WERI-Rb-1 (cell line): Measurements from ENCODE around the gene GNA15.

Source experiments
- DNase-seq: peaks from one replicate; pipeline ENCODE4 v3.0.0-alpha.2; 2020
- H3K27ac ChIP-seq: fragments of 250-450 bp; sonication (Bioruptor Pico); 2 replicates; pipeline ENCODE4 v1.5.1; 2020; ENCODE audit warnings: mild to moderate bottlenecking, moderate library complexity
- H3K27me3 ChIP-seq: fragments of 250-450 bp; sonication (Bioruptor Pico); 2 replicates; pipeline ENCODE4 v1.5.1; 2021; ENCODE audit warnings: mild to moderate bottlenecking, low read depth, moderate library complexity; ENCODE audit not compliant: insufficient read depth, severe bottlenecking
- H3K36me3 ChIP-seq: fragments of 250-450 bp; sonication (Bioruptor Pico); 2 replicates; pipeline ENCODE4 v1.5.1; 2020; ENCODE audit warnings: mild to moderate bottlenecking, moderate library complexity
- H3K4me3 ChIP-seq: 2 replicates; pipeline ENCODE4 v1.5.1; 2011; ENCODE audit warnings: low read depth, mild to moderate bottlenecking, control low read depth, low read length
- H3K9me3 ChIP-seq: fragments of 250-450 bp; sonication (Bioruptor Pico); 2 replicates; pipeline ENCODE4 v1.5.1; 2021; ENCODE audit warnings: mild to moderate bottlenecking, moderate library complexity; ENCODE audit not compliant: severe bottlenecking
- TF ChIP-seq, protein P1 (sequence below): IDR thresholded peaks from 2 replicates; pipeline ENCODE4 v1.5.1; 2011; ENCODE audit warnings: low read depth, mild to moderate bottlenecking, control low read depth, inconsistent platforms, low read length

GNA15 gene

DNA sequence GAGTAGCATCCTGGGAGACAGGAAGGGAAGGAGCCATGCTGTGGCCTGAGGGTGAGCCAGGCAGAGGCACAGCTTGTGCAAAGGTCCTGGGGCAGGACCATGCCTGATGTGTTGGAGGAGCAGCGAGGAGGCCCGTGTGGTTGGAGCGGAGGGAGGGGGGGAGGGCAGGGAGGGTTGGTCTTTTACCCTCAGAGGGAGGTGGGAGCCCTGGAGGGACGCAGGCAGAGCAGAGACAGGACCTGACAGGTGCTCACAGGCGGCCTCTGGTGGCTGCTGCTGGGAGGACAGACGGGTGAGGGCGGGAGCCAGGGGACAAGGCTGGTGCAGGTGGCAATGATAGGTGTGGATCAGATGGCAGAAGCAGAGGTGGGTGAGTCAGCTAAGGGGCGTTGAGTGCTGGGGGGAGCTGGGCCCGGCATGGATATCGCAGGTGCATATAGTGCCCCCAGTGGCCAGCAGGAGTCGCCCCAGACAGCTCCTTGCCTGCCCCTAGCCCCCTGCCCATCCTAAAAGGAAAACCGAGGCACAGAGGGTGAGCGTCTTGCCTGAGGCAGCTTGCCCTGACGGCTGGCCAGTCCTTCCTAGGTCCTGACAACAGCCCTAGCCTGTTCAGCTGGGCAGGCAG is 9.8 kb upstream of the GNA15 start:
- Histone ChIP-seq H3K27me3 (no peaks in the 10 kb centered on the region), H3K9me3 (no peaks in the 10 kb centered on the region), H3K27ac (no peak overlapping the region), H3K4me3 (no peak overlapping the region), H3K36me3 (peaks cover 9% of the 10 kb centered on the region)
- DNase-seq: peak; percentile 75
- TF ChIP-seq, protein P1, sequence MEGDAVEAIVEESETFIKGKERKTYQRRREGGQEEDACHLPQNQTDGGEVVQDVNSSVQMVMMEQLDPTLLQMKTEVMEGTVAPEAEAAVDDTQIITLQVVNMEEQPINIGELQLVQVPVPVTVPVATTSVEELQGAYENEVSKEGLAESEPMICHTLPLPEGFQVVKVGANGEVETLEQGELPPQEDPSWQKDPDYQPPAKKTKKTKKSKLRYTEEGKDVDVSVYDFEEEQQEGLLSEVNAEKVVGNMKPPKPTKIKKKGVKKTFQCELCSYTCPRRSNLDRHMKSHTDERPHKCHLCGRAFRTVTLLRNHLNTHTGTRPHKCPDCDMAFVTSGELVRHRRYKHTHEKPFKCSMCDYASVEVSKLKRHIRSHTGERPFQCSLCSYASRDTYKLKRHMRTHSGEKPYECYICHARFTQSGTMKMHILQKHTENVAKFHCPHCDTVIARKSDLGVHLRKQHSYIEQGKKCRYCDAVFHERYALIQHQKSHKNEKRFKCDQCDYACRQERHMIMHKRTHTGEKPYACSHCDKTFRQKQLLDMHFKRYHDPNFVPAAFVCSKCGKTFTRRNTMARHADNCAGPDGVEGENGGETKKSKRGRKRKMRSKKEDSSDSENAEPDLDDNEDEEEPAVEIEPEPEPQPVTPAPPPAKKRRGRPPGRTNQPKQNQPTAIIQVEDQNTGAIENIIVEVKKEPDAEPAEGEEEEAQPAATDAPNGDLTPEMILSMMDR: peak; percentile 96

GRCh38 chr19:3129112-3129511 is 6.7 kb upstream of the GNA15 start:
- no peak overlapping the region for H3K27ac ChIP-seq
- no peaks in the 10 kb centered on the region for H3K9me3 ChIP-seq
- TF ChIP-seq, protein P1: no peak
- H3K27me3 ChIP-seq: no peaks in the 10 kb centered on the region
- DNase-seq: no peak
- no peaks in the 10 kb centered on the region for H3K36me3 ChIP-seq
- no peak overlapping the region for H3K4me3 ChIP-seq

- TF ChIP-seq, protein P1: no peak
- Histone ChIP-seq H3K36me3 (no peaks in the 10 kb centered on the region), H3K9me3 (no peaks in the 10 kb centered on the region), H3K27ac (no peak overlapping the region), H3K27me3 (no peaks in the 10 kb centered on the region), H3K4me3 (no peak overlapping the region)
- no peak for DNase-seq
These were observed 4.7 kb upstream of the GNA15 start for GRCh38 chr19:3131168-3131567.

DNA sequence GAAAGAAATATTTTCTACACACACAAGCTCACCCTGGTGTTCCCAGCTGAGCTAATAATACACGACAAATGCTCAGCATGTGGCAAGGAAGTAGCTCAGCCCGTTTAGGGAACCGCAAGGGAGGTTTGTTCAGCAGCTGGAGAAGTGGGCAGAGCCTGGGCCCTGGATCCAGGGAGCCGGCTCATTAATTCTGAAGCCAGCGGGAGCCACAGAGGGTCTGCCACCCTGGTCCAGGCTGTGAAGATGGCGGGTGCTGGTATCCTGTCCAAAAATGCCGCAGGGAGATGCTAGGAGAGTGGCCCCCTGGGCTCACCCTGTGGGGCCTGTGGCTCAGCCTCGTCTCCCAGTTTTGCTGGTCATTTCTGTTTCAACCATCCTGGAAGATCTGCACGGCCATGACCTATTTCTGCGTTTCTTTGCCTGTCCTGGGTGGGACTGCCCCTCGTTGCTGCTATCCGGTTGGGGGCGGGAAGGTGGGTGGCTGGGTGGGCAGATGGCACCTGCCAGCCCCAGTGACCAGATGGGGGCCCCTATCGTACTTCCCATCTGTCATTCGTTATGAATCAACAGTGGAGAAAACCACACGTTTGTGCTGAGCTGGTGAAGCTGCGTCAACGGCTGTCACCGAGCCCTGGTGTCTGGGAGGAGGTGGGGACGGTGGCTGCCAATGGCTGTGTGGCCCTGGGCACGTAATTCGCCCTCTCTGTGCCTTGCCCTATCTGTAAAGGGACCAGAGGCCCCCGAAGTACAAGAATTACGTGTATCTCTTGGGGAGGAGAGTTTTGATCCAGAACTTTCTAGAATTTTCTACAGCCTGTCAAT is 2.7 kb upstream of the GNA15 start:
- TF ChIP-seq, protein P1: no peak
- H3K4me3 ChIP-seq: no peak overlapping the region
- peak; percentile 34 for DNase-seq

GRCh38 chr19:3133793-3134116 is 2.1 kb upstream of the GNA15 start:
- TF ChIP-seq, protein P1: no peak
- DNase-seq: no peak
- Histone ChIP-seq H3K9me3 (no peaks in the 10 kb centered on the region), H3K27me3 (no peaks in the 10 kb centered on the region), H3K4me3 (no peak overlapping the region), H3K27ac (peak overlapping the region; percentile 33; the same call in 1 of the 2 replicates), H3K36me3 (no peaks in the 10 kb centered on the region)

More for the DNA sequence above, 2.7 kb upstream of the GNA15 start:
- peak overlapping the region; percentile 33 for H3K27ac ChIP-seq
- no peaks in the 10 kb centered on the region for H3K27me3 ChIP-seq
- H3K9me3 ChIP-seq: no peaks in the 10 kb centered on the region
- no peaks in the 10 kb centered on the region for H3K36me3 ChIP-seq
